Activated CD4-positive, alpha-beta T cell treated with anti-CD3 and anti-CD28 coated beads, Interleukin-2, amount 50 U/mL, for 16 hours (primary cell): ENCODE measurements around the gene LIPG.
"Not testable (repeated sequence)": the region's sequence is repeated elsewhere in the genome, so short reads cannot be mapped to it uniquely, and the experiment has no call there.

Source experiments
- DNase-seq: peaks from one replicate; pipeline ENCODE4 v3.0.0-alpha.2; 2020

The LIPG gene

DNA sequence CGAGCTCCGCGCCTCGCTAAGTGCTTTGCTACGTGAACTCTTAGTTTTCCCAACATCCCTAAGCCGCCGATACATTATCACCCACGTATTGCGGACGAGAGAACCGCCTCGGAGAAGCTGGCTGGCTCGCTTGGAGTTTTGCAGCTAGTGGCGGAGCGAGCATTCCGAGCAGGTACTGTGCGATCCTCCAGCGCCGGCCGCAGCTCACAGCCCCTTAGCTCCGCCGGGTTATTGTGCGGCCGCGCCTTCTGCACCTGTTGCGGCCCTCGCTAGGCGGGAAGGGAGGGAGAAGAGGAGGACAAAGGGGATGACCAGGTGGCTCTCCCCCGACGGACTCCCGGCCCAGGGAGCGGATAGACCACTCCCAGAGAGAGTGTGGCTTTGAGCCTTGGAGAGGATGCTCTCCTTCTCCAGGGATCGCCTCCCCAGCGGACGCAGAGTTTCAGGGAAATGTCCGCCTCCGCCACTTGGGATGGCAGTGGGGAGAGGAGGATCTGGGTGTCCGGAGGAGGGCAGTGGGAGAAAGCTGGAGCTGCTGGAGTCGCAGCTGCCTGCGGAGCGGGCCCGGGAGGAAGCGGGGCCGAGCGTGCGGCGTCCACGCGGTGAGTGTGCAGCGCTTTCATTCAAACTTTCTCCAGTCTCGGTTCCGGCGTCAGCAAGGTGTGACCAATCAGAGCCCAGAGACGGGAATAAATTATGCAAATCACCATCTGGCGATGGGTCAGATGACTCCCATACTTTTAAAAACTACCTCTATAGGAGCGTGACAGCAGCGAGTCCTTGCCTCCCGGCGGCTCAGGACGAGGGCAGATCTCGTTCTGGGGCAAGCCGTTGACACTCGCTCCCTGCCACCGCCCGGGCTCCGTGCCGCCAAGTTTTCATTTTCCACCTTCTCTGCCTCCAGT, at the start of gene LIPG:
Gene LIPG, plus strand, starts transcription at position 769 of the 905 bp plus-strand sequence. CDS start 252 bp downstream, outside the sequence.
- peak; percentile 66 for DNase-seq

DNA sequence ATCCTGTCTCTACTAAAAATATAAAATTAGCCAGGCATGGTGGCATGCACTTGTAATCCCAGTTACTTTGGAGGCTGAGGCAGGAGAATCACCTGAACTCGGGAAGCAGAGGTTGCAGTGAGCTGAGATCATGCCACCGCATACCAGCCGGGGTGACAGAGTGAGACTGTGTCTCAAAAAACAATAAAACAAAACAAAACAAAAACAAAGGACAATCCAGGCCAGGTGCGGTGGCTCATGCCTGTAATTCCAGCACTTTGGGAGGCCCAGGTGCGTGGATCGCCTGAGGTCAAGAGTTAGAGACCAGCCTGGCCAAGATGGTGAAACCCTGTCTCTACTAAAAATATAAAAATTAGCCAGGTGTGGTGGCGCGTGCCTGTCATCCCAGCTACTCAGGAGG, 49.0 kb upstream of the LIPG start:
- not testable (repeated sequence) for DNase-seq

DNA sequence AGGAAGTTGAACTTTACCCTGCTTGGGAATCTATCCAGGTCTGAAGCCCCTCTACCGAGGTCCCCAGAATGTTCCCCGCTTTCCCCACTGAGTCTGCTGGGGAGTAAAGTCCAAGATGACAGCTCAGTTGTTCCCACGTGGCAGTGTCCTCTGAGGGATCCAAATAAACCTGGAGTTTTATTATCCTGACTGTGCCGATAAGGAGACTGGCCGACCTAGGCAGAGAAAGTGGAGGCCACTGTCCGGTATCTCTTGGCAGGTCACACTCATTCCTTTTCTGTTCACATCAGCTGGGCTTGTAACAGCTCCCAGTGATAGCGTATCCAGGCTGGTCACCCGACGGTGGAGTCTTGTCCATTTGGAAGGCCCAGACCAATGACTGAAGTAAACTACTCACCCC, 47.3 kb upstream of the LIPG start:
- no peak for DNase-seq

DNA sequence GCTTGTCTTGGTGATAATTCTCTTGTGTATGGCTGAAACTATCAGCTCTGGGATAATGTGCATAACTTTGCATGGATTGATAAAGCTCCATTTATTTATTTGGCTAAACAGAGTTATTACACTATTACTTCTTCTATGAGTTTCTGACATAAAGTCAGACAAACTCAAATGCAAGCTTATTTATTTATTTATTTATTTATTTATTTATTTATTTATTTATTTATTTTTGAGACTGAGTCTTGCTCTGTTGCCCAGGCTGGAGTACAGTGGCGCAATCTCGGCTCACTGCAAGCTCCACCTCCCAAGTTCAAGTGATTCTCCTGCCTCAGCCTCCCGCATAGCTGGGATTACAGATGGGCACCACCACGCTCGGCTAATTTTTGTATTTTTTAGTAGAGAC, 46.9 kb upstream of the LIPG start:
- DNase-seq: not testable (repeated sequence)

DNA sequence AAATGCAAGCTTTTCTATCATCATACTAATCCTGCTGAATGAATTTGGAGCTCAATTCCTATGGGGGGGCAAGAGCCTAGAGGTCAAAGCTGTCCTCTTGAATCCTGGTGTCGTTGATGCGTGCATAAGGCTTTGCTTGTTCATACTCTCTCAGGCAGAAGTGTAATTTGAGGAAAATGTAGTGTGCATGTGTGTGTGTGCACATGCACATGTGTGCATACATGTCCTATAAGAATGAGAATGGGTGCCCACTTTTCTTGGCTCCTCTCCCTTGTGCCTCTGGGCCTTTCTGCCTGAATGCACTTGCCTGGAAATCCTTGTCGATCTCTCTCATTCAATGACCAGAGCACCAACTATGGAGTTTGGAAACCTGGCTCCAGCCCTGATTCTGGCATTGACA, 46.3 kb upstream of the LIPG start:
- no peak for DNase-seq

DNA sequence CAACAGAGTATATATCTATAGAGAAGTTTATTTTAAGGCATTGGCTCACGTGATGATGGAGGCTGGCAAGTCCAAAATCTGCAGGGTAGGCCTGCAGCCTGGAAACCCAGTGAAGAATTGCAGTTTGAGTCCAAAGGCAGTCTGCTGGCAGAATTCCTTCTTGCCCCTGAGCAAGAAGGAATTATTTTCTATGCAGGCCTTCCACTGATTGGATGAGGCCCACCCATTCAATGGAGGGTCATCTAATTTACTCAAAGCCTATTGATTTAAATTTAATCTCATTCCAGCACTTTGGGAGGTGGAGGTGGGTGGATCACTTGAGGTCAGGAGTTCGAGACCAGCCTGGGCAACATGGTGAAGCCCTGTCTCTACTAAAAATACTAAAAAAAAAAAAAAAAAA, 44.4 kb upstream of the LIPG start:
- no peak for DNase-seq

DNA sequence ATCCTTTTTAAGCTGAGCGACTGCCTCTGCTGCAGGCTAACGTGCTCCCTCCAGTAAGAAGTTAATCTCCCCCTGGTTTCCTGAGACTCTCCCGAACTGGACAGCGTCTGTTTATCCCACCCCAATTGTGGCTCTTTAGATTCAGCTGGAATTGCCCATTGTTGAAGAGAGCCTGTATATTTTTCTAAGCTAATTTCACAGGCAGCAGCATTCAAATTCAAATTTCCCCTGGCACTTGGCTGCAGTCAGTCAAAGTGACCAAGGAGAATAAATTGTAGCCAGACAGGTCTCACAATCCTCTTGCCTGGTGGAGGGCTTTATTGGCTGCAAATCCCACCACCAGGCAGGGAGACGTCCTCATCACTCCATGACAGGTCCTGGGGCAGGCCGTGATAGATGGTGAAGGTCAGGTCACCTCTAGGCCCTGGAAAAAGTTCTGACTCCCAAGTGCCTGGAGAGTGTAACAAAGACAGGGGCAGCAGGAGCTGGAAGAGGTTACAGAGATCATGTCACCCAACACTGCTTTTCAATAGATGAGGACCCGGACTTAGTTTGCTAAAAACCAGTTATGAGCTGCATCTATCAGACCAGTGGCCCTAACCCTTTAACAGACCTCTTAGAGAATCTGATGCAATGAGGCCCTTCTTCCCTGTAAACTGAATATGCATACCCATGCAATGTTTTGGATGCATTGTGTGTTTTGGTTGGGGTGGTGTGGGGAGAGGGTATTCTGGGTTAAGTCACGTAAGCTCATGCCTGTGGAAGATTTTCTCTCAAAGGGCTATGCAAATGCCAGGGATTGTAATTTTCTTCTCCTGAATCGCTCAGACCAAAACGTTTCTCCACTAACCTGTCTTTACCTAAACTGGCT, 42.5 kb upstream of the LIPG start:
- no peak for DNase-seq

DNA sequence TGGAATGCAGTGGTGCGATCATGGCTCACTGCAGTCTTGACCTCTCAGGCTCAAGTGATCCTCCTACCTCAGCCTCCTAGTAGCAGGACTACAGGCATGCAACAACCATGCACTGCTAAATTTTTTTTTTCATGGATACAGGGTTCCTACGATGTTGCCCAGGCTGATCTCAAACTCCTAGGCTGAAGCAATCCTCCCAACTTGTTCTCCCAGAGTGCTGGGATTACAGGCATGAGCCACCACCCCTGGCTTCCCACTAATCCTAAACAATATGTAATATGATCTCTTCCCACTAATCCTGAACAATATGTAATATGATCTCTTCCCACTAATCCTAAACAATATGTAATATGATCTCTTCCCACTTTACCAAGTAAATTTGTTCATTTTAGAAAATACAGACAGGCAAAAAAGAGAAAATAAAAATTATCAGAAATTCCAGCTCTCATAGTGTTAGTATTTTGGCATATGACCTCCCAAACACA, 41.2 kb upstream of the LIPG start:
- DNase-seq: no peak

DNA sequence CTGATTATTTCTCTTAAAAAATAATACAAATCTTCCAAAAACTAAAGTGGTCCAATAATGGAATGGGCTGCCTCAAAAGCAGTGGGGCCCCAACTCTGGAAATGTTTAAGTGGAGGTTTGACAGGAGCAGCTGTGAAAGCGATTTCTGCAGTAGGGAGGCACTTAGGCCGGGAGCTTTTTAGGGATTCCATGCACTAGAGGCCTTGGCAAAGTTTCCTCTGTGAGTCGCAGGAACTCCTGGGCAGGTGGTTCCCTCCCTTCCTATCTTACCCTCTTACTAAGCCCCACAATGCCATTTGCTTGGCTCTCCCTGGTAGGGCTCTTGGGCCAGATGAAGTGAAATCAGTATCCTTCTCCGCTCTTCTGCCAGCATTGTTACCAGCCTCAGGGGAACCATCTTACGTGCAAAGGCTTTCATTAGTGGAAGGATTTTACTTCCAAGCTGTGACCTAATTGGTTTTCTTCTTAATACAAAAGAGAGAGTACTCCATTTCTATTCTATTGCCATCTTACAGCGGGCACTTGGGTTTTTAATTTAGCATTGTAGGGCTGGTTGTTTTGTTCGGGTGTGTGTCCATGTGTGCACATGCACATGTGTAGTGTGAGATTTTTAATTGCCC, 40.5 kb upstream of the LIPG start:
- no peak for DNase-seq

DNA sequence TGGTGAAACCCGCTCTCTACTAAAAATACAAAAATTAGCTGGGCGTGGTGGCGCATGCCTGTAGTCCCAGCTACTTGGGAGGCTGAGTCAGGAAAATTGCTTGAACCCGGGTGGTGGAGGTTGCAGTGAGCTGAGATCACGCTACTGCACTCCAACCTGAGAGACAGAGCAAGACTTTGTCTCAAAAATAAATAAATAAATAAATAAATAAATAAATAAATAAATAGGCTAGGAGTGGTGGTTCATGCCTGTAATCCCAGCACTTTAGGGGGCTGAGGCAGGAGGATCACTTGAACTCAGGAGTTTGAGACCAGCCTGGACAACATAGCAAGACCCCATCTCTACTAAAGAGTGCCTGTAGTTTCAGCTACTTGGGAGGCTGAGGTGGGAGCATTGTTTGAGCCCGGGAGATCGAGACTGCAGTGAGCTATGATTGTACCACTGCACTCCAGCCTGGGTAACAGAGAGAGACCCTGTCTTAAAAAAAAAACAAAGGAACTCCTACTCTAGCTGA, 38.2 kb upstream of the LIPG start:
- not testable (repeated sequence) for DNase-seq

DNA sequence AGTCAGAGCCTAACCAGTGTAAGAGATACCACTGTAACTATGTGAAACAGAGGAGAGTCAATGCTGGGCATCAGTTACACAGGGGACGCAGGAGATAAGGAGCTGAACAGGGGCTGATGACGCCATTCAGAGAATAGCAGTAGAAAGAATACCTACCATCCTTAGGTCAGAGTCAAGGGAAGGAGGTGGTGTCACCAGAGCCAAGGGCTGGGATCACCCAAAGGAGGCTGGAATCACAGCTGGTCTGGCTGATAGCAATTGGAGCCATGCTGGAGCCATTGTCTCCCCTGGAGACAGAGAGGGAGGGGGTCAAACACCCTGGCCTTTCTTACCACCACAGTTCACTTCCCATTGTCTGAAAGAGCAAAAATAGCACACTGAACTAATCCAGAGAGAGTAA, 37.5 kb upstream of the LIPG start:
- no peak for DNase-seq

DNA sequence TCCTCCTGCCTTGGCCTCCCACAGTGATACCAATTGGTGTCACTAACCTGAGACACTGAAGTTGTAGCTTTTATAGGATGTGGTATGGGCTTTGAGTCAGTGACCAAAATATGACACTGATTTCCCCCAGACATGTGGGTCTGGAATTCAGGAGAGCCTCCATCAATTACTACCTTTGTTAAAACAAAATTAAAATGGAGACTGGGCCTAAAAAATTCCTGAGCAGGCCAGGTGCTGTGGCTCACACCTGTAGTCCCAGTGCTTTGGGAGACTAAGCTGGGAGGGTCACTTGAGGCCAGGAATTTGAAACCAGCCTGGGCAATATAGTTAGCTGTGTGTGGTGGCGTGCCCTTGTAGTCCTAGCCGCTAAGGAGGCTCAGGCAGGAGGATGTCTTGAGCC, 36.9 kb upstream of the LIPG start:
- DNase-seq: no peak

DNA sequence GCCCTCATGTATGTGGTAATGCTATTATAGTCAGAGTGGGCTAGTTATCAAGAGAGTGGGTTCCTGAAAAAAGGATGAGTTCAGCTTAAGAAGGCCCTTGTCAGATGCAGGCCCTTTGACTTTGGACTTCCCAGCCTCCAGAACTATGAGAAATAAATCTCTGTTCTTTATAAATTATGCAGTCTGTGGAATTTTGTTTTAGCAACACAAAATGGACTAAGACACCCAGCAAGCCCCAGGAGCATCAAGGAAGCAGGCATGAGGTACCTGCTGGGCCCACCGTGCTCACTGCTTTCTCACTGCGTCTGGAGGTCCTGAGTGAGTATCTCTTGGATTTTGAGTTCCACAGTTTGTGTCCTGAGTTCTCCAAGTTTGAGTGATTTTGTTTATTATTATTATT, 35.9 kb upstream of the LIPG start:
- no peak for DNase-seq

DNA sequence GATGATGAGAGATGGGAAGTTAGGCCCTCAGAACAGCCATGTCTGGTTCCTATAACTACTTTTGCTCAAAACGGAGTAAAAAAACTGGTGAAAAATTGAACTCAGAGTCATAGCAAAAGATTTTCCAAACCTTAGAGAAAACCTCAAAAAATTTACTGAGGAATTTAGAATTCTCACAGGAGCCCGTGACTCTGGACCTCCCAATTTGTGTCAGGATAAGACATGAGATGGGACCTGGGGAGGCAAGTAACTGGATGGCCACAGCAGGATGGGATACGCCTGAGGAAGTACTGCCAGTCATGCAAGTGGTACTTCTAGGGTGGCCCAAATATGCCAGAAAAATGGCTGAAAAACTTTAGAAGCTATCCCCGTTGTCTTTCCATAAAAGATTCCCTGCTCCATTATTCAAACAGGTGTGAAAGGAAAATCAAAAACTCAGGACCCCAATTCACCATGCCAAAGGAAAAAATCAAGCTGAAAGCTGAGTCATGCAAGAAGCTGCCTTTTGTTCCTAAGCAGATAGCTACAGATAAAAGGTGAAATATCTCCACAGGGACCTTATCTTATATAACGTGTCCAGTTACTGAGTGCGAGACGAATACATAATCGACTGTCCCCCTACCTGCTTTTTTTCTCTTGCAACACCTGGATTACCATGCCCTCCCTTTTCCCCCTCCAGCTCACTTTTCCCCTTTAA, 34.1 kb upstream of the LIPG start:
- DNase-seq: no peak

DNA sequence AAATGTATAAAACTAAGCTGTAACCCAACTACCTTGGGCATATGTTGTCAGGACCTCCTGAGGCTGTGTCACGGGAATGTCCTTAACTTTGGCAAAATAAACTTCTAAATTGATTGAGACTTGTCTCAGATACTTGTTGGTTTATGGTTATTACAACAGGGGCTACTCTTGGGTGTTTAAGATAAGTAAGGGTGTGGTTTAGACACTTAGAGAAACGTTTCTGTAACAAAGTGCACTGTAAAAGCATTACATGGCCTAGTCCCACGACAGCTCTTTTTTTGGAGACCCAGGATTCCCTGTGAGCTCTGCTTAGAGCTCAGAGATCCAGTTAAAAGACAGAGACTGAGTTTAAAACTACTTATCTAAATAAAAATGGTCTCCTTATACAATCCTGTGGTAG, 32.3 kb upstream of the LIPG start:
- DNase-seq: no peak

DNA sequence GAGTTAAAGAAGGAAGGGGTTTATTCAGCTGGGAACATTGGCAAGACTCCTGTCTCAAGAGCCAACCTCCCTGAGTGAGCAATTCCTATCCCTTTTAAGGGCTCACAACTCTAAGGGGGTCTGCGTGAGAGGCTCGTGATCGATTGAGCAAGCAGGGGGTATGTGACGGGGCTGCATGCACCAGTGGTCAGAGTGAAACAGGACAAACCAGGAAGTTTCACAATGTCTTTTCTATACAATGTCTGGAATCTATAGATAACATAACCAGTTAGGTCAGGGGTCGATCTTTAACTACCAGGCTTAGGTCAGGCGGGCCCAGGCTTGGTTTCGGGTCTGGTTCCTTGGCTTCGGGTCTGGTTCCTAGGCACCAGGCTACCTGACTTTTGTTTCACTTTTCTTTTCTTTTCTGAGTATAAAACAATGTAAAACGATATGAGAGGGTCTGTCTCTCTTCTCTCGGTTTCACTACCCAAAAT, 30.1 kb upstream of the LIPG start:
- no peak for DNase-seq

DNA sequence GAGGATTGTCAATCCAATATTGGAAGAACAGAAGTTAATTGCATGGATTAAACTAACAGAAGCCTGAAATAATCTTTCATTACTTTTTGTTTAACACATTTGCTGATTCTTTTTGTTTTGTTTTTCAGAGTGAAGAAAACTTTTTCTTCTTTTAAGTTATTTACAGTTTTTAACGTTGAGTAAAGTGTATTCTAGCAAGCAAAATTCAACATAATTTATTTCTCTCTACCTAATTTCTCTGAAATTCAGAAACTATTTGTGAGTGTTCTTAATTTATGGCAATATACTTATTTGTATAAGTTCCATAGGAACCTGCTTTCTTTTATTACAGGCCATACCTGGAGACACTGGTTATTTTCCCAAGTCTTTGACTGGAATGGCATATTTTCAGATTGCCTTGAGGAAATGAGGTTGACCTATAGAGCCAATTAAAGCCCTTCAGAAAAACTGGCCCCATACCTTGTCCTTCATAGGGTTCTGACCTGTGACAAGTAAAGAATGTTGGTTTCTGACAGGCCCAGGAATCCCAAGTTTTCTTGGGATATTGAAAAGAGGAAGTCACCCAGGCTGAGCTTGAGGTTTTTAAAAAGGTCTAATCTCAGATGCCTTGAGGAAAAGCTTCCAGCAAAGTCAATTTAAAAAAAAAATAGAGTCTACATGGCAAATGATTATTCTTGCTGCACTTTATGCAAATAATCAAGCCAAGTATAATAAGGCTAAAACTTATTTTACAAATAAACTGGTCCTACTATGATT, 26.8 kb upstream of the LIPG start:
- DNase-seq: no peak

DNA sequence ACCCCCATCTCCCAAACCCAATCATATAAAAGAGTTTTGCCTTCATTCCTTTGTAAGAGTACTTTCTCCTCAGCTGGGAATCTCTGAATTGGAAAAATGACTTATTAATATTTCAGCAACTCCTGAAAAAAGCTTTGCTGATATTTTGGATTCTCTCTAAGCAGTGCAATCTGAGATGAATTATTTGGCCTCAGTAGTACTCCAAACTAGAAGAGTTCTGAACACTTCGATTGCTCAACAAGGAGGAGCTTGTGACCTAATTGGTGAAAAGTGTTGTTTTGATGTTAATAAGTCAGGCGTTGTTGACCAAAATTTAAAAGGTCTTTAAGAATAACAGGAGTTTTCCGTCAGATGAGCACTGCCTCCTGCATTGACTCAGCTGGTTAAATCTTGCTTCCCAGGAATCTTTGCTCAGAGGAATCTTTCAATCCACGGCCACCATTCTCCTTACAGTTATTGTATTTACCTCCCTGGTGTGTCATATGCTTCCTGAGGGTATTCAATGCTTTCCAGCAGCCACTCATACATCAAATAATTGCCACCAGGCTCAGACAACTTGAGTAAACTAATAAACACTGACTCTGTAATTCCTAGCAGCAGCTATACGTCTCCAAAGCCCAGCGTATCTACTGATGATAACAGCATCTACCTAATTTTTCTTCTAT, 24.5 kb upstream of the LIPG start:
- DNase-seq: no peak

DNA sequence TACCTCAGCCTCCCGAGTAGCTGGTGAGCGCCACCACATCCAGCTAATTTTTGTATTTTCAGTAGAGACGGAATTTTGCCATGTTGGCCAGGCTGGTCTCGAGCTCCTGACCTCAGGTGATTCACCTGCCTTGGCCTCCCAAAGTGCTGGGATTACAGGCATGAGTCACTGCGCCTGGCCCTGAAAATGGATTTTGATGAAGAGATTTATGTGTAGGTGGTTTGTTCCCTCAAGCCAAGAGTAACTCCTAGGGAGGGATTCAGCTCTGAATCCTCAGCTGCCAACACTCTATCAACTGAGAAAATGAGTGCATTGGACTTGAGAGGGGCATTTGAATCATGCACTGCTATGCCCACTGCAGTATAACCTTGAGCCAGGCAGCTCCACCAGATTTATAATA, 17.5 kb upstream of the LIPG start:
- DNase-seq: no peak

DNA sequence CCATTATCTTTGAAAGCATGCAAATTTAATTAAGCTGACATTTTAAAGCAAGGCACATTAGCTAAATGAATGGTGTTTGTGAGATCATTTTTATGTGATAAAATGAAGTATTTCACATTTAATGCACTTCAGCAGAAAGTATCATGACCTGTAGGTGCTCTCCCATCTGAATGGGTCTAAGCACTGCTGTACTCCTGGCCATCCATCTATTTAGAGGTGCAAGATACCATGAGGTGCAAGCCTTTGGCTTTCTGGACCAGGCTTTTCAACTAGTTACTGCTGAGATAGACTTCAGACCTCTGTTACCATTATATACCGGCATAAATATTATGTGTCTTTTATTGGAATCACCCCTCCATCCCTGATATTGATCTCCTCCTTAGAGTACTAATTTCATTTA, 15.6 kb upstream of the LIPG start:
- DNase-seq: no peak

DNA sequence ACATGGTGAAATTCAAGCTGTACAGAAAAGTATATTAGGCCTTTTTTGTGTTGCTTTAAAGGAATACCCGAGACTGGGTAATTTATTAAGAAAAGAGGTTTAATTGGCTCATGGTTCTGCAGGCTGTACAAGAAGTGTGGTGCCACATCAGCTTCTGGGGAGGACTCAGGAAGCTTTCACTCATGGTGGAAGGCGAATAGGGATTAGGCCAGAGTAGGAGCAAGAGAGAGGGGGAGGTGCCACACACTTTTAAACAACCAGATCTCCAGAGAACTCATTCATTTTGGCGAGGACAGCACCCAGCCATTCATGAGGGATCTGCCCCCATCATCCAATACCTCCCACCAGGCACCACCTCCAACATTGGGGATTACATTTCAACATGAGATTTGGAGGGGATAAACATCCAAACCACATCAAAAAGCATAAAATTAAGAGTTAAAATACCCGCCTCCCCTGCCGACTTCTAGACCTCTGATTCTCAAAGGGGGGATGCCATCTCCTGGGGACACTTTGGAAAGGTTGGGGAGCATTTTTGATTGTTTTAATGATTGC, 15.1 kb upstream of the LIPG start:
- no peak for DNase-seq
